ENCODE measurements around the gene LGR4.

The LGR4 gene

GRCh38 chr11:27437829-27438594 is 34.6 kb downstream of the LGR4 start:
- no peak for TF ChIP-seq ZFX (IDR thresholded peaks at IDR 0.05; ENCODE audit: borderline replicate concordance)
- TF ChIP-seq CTCF (IDR thresholded peaks at IDR 0.05), result no peak
- no peak overlapping the region for H3K27ac ChIP-seq

- no peak overlapping the region for H3K27ac ChIP-seq
- TF ChIP-seq ZFX (IDR thresholded peaks at IDR 0.05; ENCODE audit: borderline replicate concordance) (no peak), CTCF (IDR thresholded peaks at IDR 0.05) (no peak)
Measured at GRCh38 chr11:27436916-27437315, 35.7 kb downstream of the LGR4 start.

GRCh38 chr11:27433742-27434141 is 38.8 kb downstream of the LGR4 start:
- no peak overlapping the region for H3K27ac ChIP-seq
- TF ChIP-seq CTCF (IDR thresholded peaks at IDR 0.05), result no peak

GRCh38 chr11:27431808-27432207 is 40.8 kb downstream of the LGR4 start:
- H3K27ac ChIP-seq, result no peak overlapping the region
- TF ChIP-seq CTCF (IDR thresholded peaks at IDR 0.05) (no peak), ZFX (IDR thresholded peaks at IDR 0.05; ENCODE audit: borderline replicate concordance) (no peak)

GRCh38 chr11:27429761-27430393 is 42.7 kb downstream of the LGR4 start:
- no peak overlapping the region for H3K27ac ChIP-seq
- no peak for TF ChIP-seq ZFX (IDR thresholded peaks at IDR 0.05; ENCODE audit: borderline replicate concordance)
- no peak for TF ChIP-seq CTCF (IDR thresholded peaks at IDR 0.05)

- TF ChIP-seq CTCF (IDR thresholded peaks at IDR 0.05) (no peak), ZFX (IDR thresholded peaks at IDR 0.05; ENCODE audit: borderline replicate concordance) (no peak)
- H3K27ac ChIP-seq, result no peak overlapping the region
Measured at GRCh38 chr11:27427183-27427980, 45.2 kb downstream of the LGR4 start.

All from 22Rv1 (cell line).